B cell (primary cell): ENCODE results near the gene SLC9A3. TPM values are rescaled to one million over a fixed set of nuclear protein-coding genes. Genes with fewer than 3 reads are reported as not detected.

ENCODE experiments used
- ATAC-seq: fragments of 200-7000 bp; cut with Tn5 transposase; one replicate; pipeline ENCODE4 v1.10.0; 2021; ENCODE audit warnings: low read depth, mild to moderate bottlenecking, moderate number of reproducible peaks, moderate library complexity
- CTCF ChIA-PET: fragments of 350-600 bp; sonication (Branson Sonifier 250); formaldehyde crosslinking; loops from one replicate; lab custom pipeline; 2021; ENCODE audit warnings: antibody characterized with exemption, inconsistent platforms; lab: Charles Lee
- POLR2A ChIA-PET: fragments of 350-600 bp; sonication (Branson Sonifier 250); formaldehyde crosslinking; loops from one replicate; lab custom pipeline; 2021; ENCODE audit warnings: antibody characterized with exemption; lab: Charles Lee
- DNase-seq: peaks from one replicate; pipeline ENCODE4 v3.0.0; 2013
- H2AFZ ChIP-seq: 2 replicates; pipeline ENCODE4 v1.6.1; 2012; ENCODE audit warnings: mild to moderate bottlenecking, low read depth, low read length; ENCODE audit not compliant: insufficient read depth, poor library complexity, severe bottlenecking
- H3K27ac ChIP-seq, 2 donors: 1 replicate in 1 of 2; 2 replicates in 1 of 2; pipeline ENCODE4 v1.5.1; 2012 to 2013; ENCODE audit warnings: low read length in 2 of 2, mild to moderate bottlenecking in 2 of 2, moderate library complexity in 1 of 2
- H3K27me3 ChIP-seq, 4 experiments: fragments of 200-600 bp in 1 of 4; sonication (generic) in 1 of 4; replicated peaks in 1 of 4; 1 replicate in 2 of 4; 2 replicates in 2 of 4; pipeline versions ENCODE4 v1.6.1 to v1.7.0; 2013 to 2016; ENCODE audit warnings: low read length in 3 of 4, mild to moderate bottlenecking in 2 of 4, mixed read lengths in 1 of 4, moderate library complexity in 1 of 4; ENCODE audit not compliant: insufficient read depth in 4 of 4, control insufficient read depth in 3 of 4; ENCODE audit errors: control extremely low read depth in 1 of 4
- H3K36me3 ChIP-seq, 2 experiments: replicated peaks in 1 of 2; 1 replicate in 1 of 2; 2 replicates in 1 of 2; pipeline versions ENCODE4 v1.6.1 to v1.7.1; 2013; ENCODE audit warnings: low read length in 1 of 2; ENCODE audit not compliant: insufficient read depth in 2 of 2, control insufficient read depth in 1 of 2; ENCODE audit errors: control extremely low read depth in 1 of 2, extremely low read depth in 1 of 2
- H3K4me1 ChIP-seq, 2 donors: fragments of 200-600 bp in 1 of 2; sonication (generic) in 1 of 2; 1 replicate in 1 of 2; 2 replicates in 1 of 2; pipeline versions ENCODE4 v1.5.1 to v1.6.1; 2013 to 2017; ENCODE audit warnings: low read length in 2 of 2; ENCODE audit not compliant: control insufficient read depth in 2 of 2, insufficient read depth in 2 of 2
- H3K4me2 ChIP-seq: replicated peaks from 2 replicates; pipeline ENCODE3; 2012; ENCODE audit warnings: mild to moderate bottlenecking, low read depth, low read length; ENCODE audit not compliant: poor library complexity, severe bottlenecking
- H3K4me3 ChIP-seq, 5 experiments: fragments of 200-600 bp in 1 of 5; sonication (generic) in 1 of 5; 1 replicate in 3 of 5; 2 replicates in 2 of 5; pipeline versions ENCODE4 v1.5.1 to v1.7.0; 2011 to 2016; ENCODE audit warnings: low read length in 4 of 5, mild to moderate bottlenecking in 4 of 5, low read depth in 2 of 5, control low read depth in 1 of 5, moderate library complexity in 1 of 5; ENCODE audit not compliant: insufficient read depth in 1 of 5; ENCODE audit errors: control extremely low read depth in 1 of 5, extremely low read depth in 1 of 5
- H3K79me2 ChIP-seq: fragments of 200-600 bp; sonication (generic); one replicate; pipeline ENCODE4 v1.6.0; 2016; ENCODE audit warnings: low read length; ENCODE audit not compliant: control insufficient read depth, insufficient read depth
- H3K9ac ChIP-seq: fragments of 200-600 bp; sonication (generic); 2 replicates; pipeline ENCODE4 v1.6.1; 2017; ENCODE audit warnings: mild to moderate bottlenecking, low read length, moderate library complexity
- H3K9me3 ChIP-seq, 3 donors: one replicate each; pipeline versions ENCODE4 v1.6.1 to v1.7.1; 2013; ENCODE audit warnings: low read length in 2 of 3; ENCODE audit not compliant: control insufficient read depth in 2 of 3, insufficient read depth in 1 of 3; ENCODE audit errors: control extremely low read depth in 1 of 3
- H4K20me1 ChIP-seq: 2 replicates; pipeline ENCODE4 v1.6.0; 2012; ENCODE audit warnings: mild to moderate bottlenecking, low read length; ENCODE audit not compliant: insufficient read depth, control insufficient read depth, poor library complexity, severe bottlenecking
- H3K27ac Mint-ChIP-seq: one replicate; pipeline ENCODE4 v1.8.0; 2021; ENCODE audit warnings: mixed read lengths
- H3K27me3 Mint-ChIP-seq: one replicate; pipeline ENCODE4 v1.8.0; 2021; ENCODE audit warnings: mixed read lengths
- H3K4me1 Mint-ChIP-seq: one replicate; pipeline ENCODE4 v1.8.0; 2021; ENCODE audit warnings: mixed read lengths
- H3K4me3 Mint-ChIP-seq: one replicate; pipeline ENCODE4 v1.8.0; 2021; ENCODE audit warnings: mixed read lengths
- H3K9me3 Mint-ChIP-seq: one replicate; pipeline ENCODE4 v1.8.0; 2022; ENCODE audit warnings: mixed read lengths; ENCODE audit not compliant: insufficient read depth
- CTCF ChIP-seq: fragments of 200-600 bp; IDR thresholded peaks from one replicate; pipeline ENCODE4 v1.8.0; 2022; ENCODE audit warnings: antibody characterized with exemption, mild to moderate bottlenecking
- EZH2 ChIP-seq: IDR thresholded peaks from 2 replicates; pipeline ENCODE4 v1.6.1; 2012; ENCODE audit warnings: borderline replicate concordance, low read depth, mild to moderate bottlenecking, moderate library complexity, low read length; ENCODE audit not compliant: insufficient read depth, poor library complexity, severe bottlenecking
- WGBS: methylation state at CpG from one replicate; pipeline ENCODE4 v1.1.5; 2013; ENCODE audit warnings: missing lambda C conversion rate; ENCODE audit not compliant: insufficient coverage; 5-methylcytosine and 5-hydroxymethylcytosine counted together
- intact Hi-C: fragments of 100-400 bp; cut with micrococcal nuclease; formaldehyde crosslinking; loops from one replicate; pipeline ENCODE4 v1.10.0; 2022
- polyA plus RNA-seq: library from polyadenylated mRNA; depleted of rRNA; stranded (reverse); fragments of >200 nt; gene quantifications from 2 replicates; pipeline ENCODE4 v1.2.3, GENCODE V29; 2012
- total RNA-seq, 2 donors: library from RNA; stranded (reverse); fragments of 120-200 nt in 1 of 2; gene quantifications; 1 replicate in 1 of 2; 2 replicates in 1 of 2; pipeline versions ENCODE4 v1.2.3 to v1.2.4, GENCODE V29; 2013 to 2022

The SLC9A3 gene
- total and polyA plus RNA-seq, 2 donors (not counting 1 experiment from before 2014, with no cell fraction given), result 0.84 to 2.0 TPM

DNA sequence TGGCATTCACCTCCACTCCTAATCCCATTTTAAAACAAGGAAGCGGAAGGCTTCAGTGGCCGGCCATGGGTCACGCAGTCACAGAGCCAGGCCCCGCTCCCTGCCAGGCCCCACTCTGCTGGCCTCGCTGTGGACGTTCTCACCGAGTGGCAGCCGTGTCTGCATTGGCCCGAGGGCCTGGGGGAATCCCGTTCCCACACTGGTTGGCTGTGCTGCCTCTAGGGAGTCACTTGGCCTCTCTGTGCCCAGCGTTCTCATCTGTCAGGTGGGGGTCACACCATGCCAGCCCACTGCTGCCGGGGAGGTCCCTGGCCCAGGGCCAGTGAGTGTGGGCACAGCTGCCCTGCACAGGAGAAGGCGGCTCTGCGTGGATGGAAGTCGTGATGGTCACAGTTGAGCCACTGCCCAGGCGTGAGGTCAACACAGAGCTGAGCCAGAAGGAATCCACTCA is 13.4 kb upstream of the SLC9A3 start:
- Histone ChIP-seq H3K4me3 (no peak overlapping the region), H3K4me1 (peaks cover 5 to 10% of the 10 kb centered on the region in 2 donors), H3K4me2 (no peak overlapping the region), H3K9ac (no peak overlapping the region), H3K79me2 (no peaks in the 10 kb centered on the region), H3K36me3 (no peaks in the 10 kb centered on the region), H3K9me3 (peaks cover 0 to 84% (median 0%) of the 10 kb centered on the region in 3 donors), H3K27me3 (peaks cover 0 to 94% (median 35%) of the 10 kb centered on the region in 4 experiments), H2AFZ (no peak overlapping the region), H4K20me1 (no peaks in the 10 kb centered on the region), H3K27ac (no peak overlapping the region)
- intact Hi-C loops, result no loop called here
- Mint-ChIP-seq H3K27ac (no peak overlapping the region), H3K9me3 (no peaks in the 10 kb centered on the region), H3K27me3 (peaks cover 38% of the 10 kb centered on the region), H3K4me3 (no peak overlapping the region), H3K4me1 (peaks cover 2% of the 10 kb centered on the region)
- ATAC-seq, result no peak
- DNase-seq, result no peak
- CTCF ChIA-PET, result no interaction called here
- POLR2A ChIA-PET, result no interaction called here
- TF ChIP-seq EZH2 (no peak), CTCF (no peak)
- WGBS, result 89% methylated on average over 16 of the region's 16 CpGs

- Mint-ChIP-seq H3K27me3 (peaks cover 38% of the 10 kb centered on the region), H3K27ac (no peak overlapping the region), H3K4me3 (no peak overlapping the region), H3K4me1 (no peaks in the 10 kb centered on the region), H3K9me3 (no peaks in the 10 kb centered on the region)
- no peaks in the 10 kb centered on the region for H3K79me2 ChIP-seq
- H3K4me1 ChIP-seq, result peaks cover 1 to 10% of the 10 kb centered on the region in 2 donors
- no peak overlapping the region for H3K4me3 ChIP-seq
- H3K4me2 ChIP-seq, result no peak overlapping the region
- DNase-seq (no peak), ATAC-seq (no peak)
- H4K20me1 ChIP-seq, result no peaks in the 10 kb centered on the region
- no peaks in the 10 kb centered on the region for H3K36me3 ChIP-seq
- H3K9me3 ChIP-seq, result peaks cover 0 to 83% (median 0%) of the 10 kb centered on the region in 3 donors
- WGBS, result 91% methylated on average over 20 of the region's 22 CpGs
- TF ChIP-seq EZH2 (no peak), CTCF (no peak)
- CTCF ChIA-PET, result no interaction called here
- no peak overlapping the region for H3K27ac ChIP-seq
- no peak overlapping the region for H2AFZ ChIP-seq
- peaks cover 0 to 95% (median 38%) of the 10 kb centered on the region in 4 experiments for H3K27me3 ChIP-seq
- intact Hi-C loops, result no loop called here
- H3K9ac ChIP-seq, result no peak overlapping the region
- POLR2A ChIA-PET, result no interaction called here
These were observed 12.8 kb upstream of the SLC9A3 start for GRCh38 chr5:537098-537497.
